CD4-positive, alpha-beta T cell treated with Interleukin-12 subunit alpha and Interleukin-12 subunit beta, for 1 hour (primary cell): Measurements from ENCODE around the gene TMEM253.

Source experiments
- DNase-seq: peaks from one replicate; pipeline ENCODE4 v3.0.0-alpha.2; 2020

TMEM253 gene

GRCh38 chr14:21100931-21101330 is at the start of gene TMEM253:
Gene TMEM253 (plus strand): TSS chr14:21101066. CDS start chr14:21101344, 278 bp downstream.
- no peak for DNase-seq

- DNase-seq = no peak
These were observed 47.4 kb upstream of the TMEM253 start for GRCh38 chr14:21053184-21054122.

GRCh38 chr14:21054123-21054767 is 46.6 kb upstream of the TMEM253 start:
- no peak for DNase-seq

- DNase-seq = no peak
These were observed 46.1 kb upstream of the TMEM253 start for GRCh38 chr14:21054768-21055145.

- no peak for DNase-seq
These were observed 45.3 kb upstream of the TMEM253 start for GRCh38 chr14:21055432-21056117.

- DNase-seq = no peak
These were observed 44.2 kb upstream of the TMEM253 start for GRCh38 chr14:21056520-21057163.

- no peak for DNase-seq
These were observed 42.8 kb upstream of the TMEM253 start, which contains the start of gene RNASE8 for GRCh38 chr14:21057803-21058675. Gene RNASE8 (plus strand): TSS chr14:21057822. CDS start chr14:21057893, 71 bp downstream.

GRCh38 chr14:21058903-21059302 is 42.0 kb upstream of the TMEM253 start:
- DNase-seq = no peak

GRCh38 chr14:21059842-21060613 is 40.8 kb upstream of the TMEM253 start:
- DNase-seq = no peak

- no peak for DNase-seq
These were observed 40.1 kb upstream of the TMEM253 start for GRCh38 chr14:21060614-21061346.

- no peak for DNase-seq
These were observed 39.6 kb upstream of the TMEM253 start for GRCh38 chr14:21061347-21061668.

- no peak for DNase-seq
These were observed 37.4 kb upstream of the TMEM253 start for GRCh38 chr14:21063479-21063878.

GRCh38 chr14:21066882-21067502 is 33.9 kb upstream of the TMEM253 start:
- peak; percentile 37 for DNase-seq

GRCh38 chr14:21068521-21069387 is 32.1 kb upstream of the TMEM253 start:
- DNase-seq = peak; percentile 77

- DNase-seq = peak; percentile 48
These were observed 31.3 kb upstream of the TMEM253 start for GRCh38 chr14:21069388-21070082.

- peak; percentile 44 for DNase-seq
These were observed 30.7 kb upstream of the TMEM253 start, which contains the start of gene ARHGEF40 for GRCh38 chr14:21070083-21070609. Gene ARHGEF40 (plus strand): TSS chr14:21070304. CDS start chr14:21070397, 93 bp downstream.

- peak; percentile 36 for DNase-seq
These were observed 30.1 kb upstream of the TMEM253 start for GRCh38 chr14:21070610-21071224.
